ENCODE measurements around the gene GALNT18. TPM values are rescaled to one million over a fixed set of nuclear protein-coding genes. Genes with fewer than 3 reads are reported as not detected.

Gene GALNT18
- total RNA-seq, 4 donors from 2014 or later = 4.7 to 20.4 (median 14.1) TPM

DNA sequence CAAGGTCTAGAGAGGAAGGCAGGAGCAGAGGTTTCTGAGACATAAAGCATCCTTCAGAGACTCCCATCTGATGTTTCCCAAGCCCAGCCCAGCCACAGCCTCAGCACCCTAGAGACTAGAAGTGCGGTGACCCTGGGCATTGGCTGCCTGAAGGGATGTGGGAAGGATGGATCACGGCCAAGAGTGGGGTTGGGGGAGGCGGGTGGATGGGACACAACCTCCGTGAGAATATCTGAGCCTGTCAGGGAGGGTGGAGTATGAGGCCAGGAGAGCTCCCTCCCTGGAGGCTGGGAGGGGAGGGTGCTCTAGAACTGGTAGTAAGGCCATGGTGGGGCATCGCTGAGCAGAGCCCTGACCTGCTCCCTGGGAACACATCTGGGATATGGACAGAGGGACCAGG lies 340.2 kb downstream of the GALNT18 start:
- TF ChIP-seq POLR2A (IDR thresholded peaks at IDR 0.05) = no peak
- TF ChIP-seq CTCF (IDR thresholded peaks at IDR 0.05) = no peak

DNA sequence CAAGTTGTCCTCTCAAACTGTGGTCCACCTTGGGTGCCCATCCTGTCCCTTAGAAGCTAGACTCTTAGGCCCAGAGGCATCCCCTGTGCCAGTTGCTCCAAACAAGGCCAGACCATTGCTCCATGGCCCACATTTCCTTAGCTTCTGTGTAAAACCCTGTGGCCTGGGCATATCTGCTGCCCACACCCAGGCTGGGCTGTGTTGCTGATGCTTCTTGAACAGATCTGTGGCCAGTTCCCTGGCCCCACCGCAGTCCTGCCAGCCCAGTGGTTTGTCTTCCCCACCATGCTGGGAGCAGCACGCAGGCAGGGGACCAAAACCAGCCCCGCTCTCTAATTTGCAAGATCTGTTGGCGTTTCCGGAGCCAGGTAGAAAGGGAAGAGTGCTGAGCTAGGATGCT lies 341.0 kb downstream of the GALNT18 start:
- H3K9me3 ChIP-seq = no peaks in the 10 kb centered on the region
- H3K36me3 ChIP-seq = no peaks in the 10 kb centered on the region
- no peak overlapping the region for H3K4me3 ChIP-seq
- H3K27me3 ChIP-seq = no peaks in the 10 kb centered on the region
- 79% methylated on average over 3 of the region's 5 CpGs; no CpG with 5 or more reads in 1 of the 2 donors for WGBS, 2 donors
- DNase-seq = no peak
- intact Hi-C loops (cut with DNase I) = no loop called here
- peaks cover 0 to 21% (median 0%) of the 10 kb centered on the region in 3 donors for H3K4me1 ChIP-seq
- H3K27ac ChIP-seq = no peak overlapping the region
- no peak for TF ChIP-seq POLR2A (IDR thresholded peaks at IDR 0.05)
- no peak for TF ChIP-seq CTCF (IDR thresholded peaks at IDR 0.05)

More for the DNA sequence above, 340.2 kb downstream of the GALNT18 start:
- Histone ChIP-seq H3K36me3 (no peaks in the 10 kb centered on the region), H3K27ac (no peak overlapping the region), H3K27me3 (no peaks in the 10 kb centered on the region), H3K4me3 (no peak overlapping the region), H3K4me1 (peaks cover 0 to 21% (median 0%) of the 10 kb centered on the region in 3 donors), H3K9me3 (no peaks in the 10 kb centered on the region)
- 74 to 79% methylated on average over 4 to 5 of the region's 5 CpGs for WGBS, 2 donors
- intact Hi-C loops (cut with DNase I) = no loop called here
- no peak for DNase-seq

DNA sequence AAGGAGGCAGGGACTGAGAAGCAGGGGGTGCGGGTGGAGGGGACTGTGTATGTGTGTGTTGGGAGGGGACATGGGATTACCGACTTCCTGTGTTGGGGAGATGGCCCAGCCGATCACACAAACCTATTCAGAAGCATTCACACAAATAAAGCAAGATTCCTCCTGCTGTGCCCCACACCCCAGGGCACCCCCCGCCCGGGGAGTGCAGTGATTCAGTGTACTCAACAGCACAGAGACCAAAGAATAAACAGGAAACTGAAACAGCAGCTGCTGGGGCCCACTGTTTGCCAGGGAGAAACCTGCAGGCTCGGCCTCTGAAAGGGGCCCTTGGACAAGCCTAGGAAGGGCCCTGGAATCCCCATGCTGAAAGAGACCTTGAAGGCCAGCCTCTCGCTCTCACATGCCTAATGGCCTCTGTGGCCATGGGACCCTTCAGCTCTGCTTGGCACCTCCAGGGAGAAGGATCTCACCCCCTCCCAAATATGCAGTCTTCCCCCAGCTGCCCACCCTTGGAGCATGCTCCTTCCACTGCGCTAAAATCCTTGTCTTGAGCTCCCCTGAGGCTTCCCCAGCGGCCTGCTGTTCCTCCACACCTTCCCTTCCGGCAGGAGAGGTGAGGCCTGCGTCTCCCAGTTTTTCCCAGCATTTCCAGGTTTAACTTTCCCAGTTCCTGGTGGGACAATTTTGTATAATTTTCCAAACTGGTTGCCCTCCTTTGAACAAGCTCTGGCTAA lies 341.7 kb downstream of the GALNT18 start:
- Histone ChIP-seq H3K9me3 (no peaks in the 10 kb centered on the region), H3K4me3 (no peak overlapping the region), H3K27ac (no peak overlapping the region), H3K27me3 (no peaks in the 10 kb centered on the region), H3K36me3 (no peaks in the 10 kb centered on the region), H3K4me1 (peaks cover 0 to 21% (median 0%) of the 10 kb centered on the region in 3 donors)
- DNase-seq = no peak
- intact Hi-C loops (cut with DNase I) = no loop called here
- WGBS, 2 donors = 70 to 72% methylated on average over 9 of the region's 11 CpGs
- no peak for TF ChIP-seq CTCF (IDR thresholded peaks at IDR 0.05)
- no peak for TF ChIP-seq POLR2A (IDR thresholded peaks at IDR 0.05)

DNA sequence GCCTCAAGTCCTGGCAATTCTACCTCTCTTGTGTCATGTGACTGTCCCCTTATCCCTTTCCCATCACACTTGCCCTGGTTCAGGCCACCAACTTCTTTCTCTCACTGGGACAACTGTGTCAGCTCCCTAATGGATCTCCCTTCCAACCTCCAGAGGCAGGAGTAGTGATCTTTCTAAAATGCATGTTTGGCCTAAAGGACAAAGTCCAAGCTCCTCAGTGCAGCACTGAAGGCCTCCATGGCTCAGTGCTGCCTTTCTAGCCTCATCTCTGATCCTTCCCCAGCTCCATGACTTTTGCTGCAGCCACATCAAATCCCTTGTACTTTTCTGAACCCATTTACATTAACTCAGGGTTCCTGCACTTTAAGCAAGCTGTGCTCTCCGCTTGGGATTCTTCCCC lies 349.6 kb downstream of the GALNT18 start:
- Histone ChIP-seq H3K36me3 (no peaks in the 10 kb centered on the region), H3K27me3 (no peaks in the 10 kb centered on the region), H3K9me3 (no peaks in the 10 kb centered on the region), H3K27ac (no peak overlapping the region), H3K4me1 (no peaks in the 10 kb centered on the region), H3K4me3 (no peak overlapping the region)
- no peak for TF ChIP-seq CTCF (IDR thresholded peaks at IDR 0.05)
- no peak for TF ChIP-seq POLR2A (IDR thresholded peaks at IDR 0.05)
- WGBS, 2 donors = 75 to 100% methylated on average over 1 of the region's 1 CpG
- DNase-seq = no peak
- intact Hi-C loops (cut with DNase I) = no loop called here

GRCh38 chr11:11270236-11270775 lies 351.5 kb downstream of the GALNT18 start:
- no peak for DNase-seq
- no peak overlapping the region for H3K4me3 ChIP-seq
- no peaks in the 10 kb centered on the region for H3K9me3 ChIP-seq
- H3K36me3 ChIP-seq = no peaks in the 10 kb centered on the region
- 71 to 83% methylated on average over 1 to 3 of the region's 6 CpGs for WGBS, 2 donors
- no peaks in the 10 kb centered on the region for H3K27me3 ChIP-seq
- intact Hi-C loops (cut with DNase I) = no loop called here
- peaks cover 0 to 6% (median 0%) of the 10 kb centered on the region in 3 donors for H3K4me1 ChIP-seq
- no peak overlapping the region for H3K27ac ChIP-seq
- TF ChIP-seq CTCF (IDR thresholded peaks at IDR 0.05) (no peak), POLR2A (IDR thresholded peaks at IDR 0.05) (no peak)
